Measurements from ENCODE around the gene SYCP3. TPM values are rescaled to one million over a fixed set of nuclear protein-coding genes. Genes with fewer than 3 reads are reported as not detected.
A peak's percentile ranks its signal among the peaks of the same experiment; 100 is the strongest.

SYCP3 gene
- total RNA-seq, 1 experiment from 2014 or later, result 0.31 TPM

DNA sequence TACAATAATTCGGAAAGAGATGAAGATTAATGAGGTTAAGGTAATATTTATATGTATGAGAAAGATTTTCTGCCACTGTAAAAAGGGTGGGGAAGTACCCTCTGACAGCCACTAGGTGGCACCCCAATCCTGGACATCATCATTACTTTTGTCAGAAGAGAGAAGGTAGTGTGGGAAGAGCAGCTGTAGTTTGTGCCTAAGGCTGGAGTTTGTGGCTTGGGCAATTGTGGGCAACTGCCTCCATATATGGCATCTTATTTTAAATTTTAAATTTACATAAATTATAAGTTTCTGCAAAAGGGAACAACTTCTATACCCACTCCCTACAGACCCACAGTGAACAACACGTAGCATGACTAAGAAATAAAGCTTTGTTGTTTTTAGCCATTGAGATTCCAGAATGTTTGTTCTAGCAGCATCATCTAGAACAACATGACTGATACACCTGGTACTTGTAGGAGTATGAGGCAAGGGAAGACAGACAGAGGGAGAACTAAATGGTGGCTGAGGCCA lies 34.4 kb upstream of the SYCP3 start:
- Histone ChIP-seq H2BK20ac (ENCODE audit: low read depth, low read length, poor library complexity, severe bottlenecking) (no peak overlapping the region), H3K4ac (ENCODE audit: low read depth, low read length) (no peak overlapping the region), H3K9ac (ENCODE audit: extremely low read depth, insufficient read length, low read length) (no peak overlapping the region), H3K27ac (ENCODE audit: insufficient read length, low read depth, low read length) (no peak overlapping the region), H3K79me2 (ENCODE audit: insufficient read depth, low read length) (no peaks in the 10 kb centered on the region), H3K23me2 (ENCODE audit: insufficient read length, low read depth, low read length, poor library complexity, severe bottlenecking) (no peaks in the 10 kb centered on the region), H4K91ac (ENCODE audit: insufficient read length, low read depth, low read length) (no peak overlapping the region), H3K4me2 (ENCODE audit: insufficient read depth, insufficient read length, low read length) (no peak overlapping the region), H4K5ac (ENCODE audit: insufficient read length, low read depth, low read length) (no peak overlapping the region), H2BK120ac (ENCODE audit: low read depth, low read length, poor library complexity, severe bottlenecking) (no peak overlapping the region), H2AFZ (ENCODE audit: low read length) (no peak overlapping the region), H3K4me1 (ENCODE audit: insufficient read depth, low read length) (no peaks in the 10 kb centered on the region), H3K56ac (ENCODE audit: insufficient read length, low read depth, low read length) (no peak overlapping the region), H3K23ac (ENCODE audit: insufficient read length, low read depth, low read length) (no peak overlapping the region), H2BK15ac (ENCODE audit: low read depth, low read length) (no peak overlapping the region), H3K14ac (ENCODE audit: insufficient read depth, low read length) (no peak overlapping the region), H3K9me3 (ENCODE audit: control insufficient read depth, low read depth, low read length) (no peaks in the 10 kb centered on the region), H2BK12ac (ENCODE audit: insufficient read length, low read depth, low read length) (no peak overlapping the region), H4K20me1 (ENCODE audit: control insufficient read depth, insufficient read depth, insufficient read length) (no peaks in the 10 kb centered on the region), H3T11ph (ENCODE audit: low read length) (no peak overlapping the region), H3K79me1 (ENCODE audit: insufficient read depth, low read depth, low read length, poor library complexity, severe bottlenecking) (no peaks in the 10 kb centered on the region), H2BK5ac (ENCODE audit: insufficient read length, low read length) (no peak overlapping the region), H4K8ac (replicated peaks; ENCODE audit: insufficient read length, low read depth, low read length) (no peak overlapping the region), H3K18ac (ENCODE audit: insufficient read length, low read depth, low read length) (no peak overlapping the region), H2AK5ac (ENCODE audit: insufficient read length, low read length) (no peak overlapping the region), H3K27me3 (ENCODE audit: insufficient read depth, low read length) (no peaks in the 10 kb centered on the region)
- peak; percentile 55 for DNase-seq
- Mint-ChIP-seq H3K27me3 (ENCODE audit: low read depth) (no peaks in the 10 kb centered on the region), H3K27ac (peak overlapping the region in 2 of 3 experiments; percentile 46 to 62; a peak in 2 of 7 replicates), H3K9me3 (no peaks in the 10 kb centered on the region), H3K4me1 (no peaks in the 10 kb centered on the region), H3K4me3 (no peak overlapping the region), H3K36me3 (ENCODE audit: insufficient read depth in 1 of 3, low read depth in 3 of 3) (peaks cover 7 to 41% (median 36%) of the 10 kb centered on the region in 3 experiments; a peak in 6 of 7 replicates)
- TF ChIP-seq, protein P1, sequence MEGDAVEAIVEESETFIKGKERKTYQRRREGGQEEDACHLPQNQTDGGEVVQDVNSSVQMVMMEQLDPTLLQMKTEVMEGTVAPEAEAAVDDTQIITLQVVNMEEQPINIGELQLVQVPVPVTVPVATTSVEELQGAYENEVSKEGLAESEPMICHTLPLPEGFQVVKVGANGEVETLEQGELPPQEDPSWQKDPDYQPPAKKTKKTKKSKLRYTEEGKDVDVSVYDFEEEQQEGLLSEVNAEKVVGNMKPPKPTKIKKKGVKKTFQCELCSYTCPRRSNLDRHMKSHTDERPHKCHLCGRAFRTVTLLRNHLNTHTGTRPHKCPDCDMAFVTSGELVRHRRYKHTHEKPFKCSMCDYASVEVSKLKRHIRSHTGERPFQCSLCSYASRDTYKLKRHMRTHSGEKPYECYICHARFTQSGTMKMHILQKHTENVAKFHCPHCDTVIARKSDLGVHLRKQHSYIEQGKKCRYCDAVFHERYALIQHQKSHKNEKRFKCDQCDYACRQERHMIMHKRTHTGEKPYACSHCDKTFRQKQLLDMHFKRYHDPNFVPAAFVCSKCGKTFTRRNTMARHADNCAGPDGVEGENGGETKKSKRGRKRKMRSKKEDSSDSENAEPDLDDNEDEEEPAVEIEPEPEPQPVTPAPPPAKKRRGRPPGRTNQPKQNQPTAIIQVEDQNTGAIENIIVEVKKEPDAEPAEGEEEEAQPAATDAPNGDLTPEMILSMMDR (conservative IDR thresholded peaks at IDR 0.05), result peak; percentile 95
- WGBS (ENCODE audit: extremely low coverage, insufficient read length, low lambda C conversion rate), result 100% methylated on average over 1 of the region's 2 CpGs
